DND-41 (cell line): Measurements from ENCODE around the gene CPZ.

Source experiments
- EZH2 ChIP-seq: IDR thresholded peaks from 3 replicates; pipeline ENCODE4 v1.6.1; 2012; ENCODE audit warnings: borderline replicate concordance, low read depth, mild to moderate bottlenecking, moderate library complexity, low read length, inconsistent platforms; ENCODE audit not compliant: severe bottlenecking
- TF ChIP-seq, protein P1 (sequence below): IDR thresholded peaks from 2 replicates; pipeline ENCODE4 v1.5.1; 2012; ENCODE audit warnings: borderline replicate concordance, low read length, moderate library complexity, mild to moderate bottlenecking; ENCODE audit not compliant: poor library complexity, severe bottlenecking; ENCODE audit errors: extremely low read depth

DNA sequence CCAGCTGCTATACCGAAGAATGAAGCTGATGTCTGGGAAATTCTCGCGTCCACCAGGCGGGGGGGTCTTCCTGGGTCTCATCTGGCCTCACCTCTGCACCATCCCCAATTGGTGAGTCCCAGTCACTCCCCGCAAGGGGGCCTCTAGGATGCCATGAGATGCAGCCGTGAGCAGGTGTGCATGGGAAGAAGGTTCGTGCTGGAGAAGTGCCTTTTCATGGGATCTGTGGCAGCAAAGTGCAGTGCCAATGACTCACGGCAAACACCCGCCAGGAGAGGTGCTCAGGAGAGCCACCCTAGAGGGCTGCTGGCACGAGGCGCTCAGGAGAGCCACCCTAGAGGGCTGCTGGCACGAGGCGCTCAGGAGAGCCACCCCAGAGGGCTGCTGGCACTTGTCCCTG, 55.1 kb downstream of the CPZ start:
- TF ChIP-seq, protein P1, sequence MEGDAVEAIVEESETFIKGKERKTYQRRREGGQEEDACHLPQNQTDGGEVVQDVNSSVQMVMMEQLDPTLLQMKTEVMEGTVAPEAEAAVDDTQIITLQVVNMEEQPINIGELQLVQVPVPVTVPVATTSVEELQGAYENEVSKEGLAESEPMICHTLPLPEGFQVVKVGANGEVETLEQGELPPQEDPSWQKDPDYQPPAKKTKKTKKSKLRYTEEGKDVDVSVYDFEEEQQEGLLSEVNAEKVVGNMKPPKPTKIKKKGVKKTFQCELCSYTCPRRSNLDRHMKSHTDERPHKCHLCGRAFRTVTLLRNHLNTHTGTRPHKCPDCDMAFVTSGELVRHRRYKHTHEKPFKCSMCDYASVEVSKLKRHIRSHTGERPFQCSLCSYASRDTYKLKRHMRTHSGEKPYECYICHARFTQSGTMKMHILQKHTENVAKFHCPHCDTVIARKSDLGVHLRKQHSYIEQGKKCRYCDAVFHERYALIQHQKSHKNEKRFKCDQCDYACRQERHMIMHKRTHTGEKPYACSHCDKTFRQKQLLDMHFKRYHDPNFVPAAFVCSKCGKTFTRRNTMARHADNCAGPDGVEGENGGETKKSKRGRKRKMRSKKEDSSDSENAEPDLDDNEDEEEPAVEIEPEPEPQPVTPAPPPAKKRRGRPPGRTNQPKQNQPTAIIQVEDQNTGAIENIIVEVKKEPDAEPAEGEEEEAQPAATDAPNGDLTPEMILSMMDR: no peak
- no peak for TF ChIP-seq EZH2
